ENCODE data around the gene PKD2. TPM values are rescaled to one million over a fixed set of nuclear protein-coding genes. Genes with fewer than 3 reads are reported as not detected.
"Not testable (repeated sequence)": the region's sequence is repeated elsewhere in the genome, so short reads cannot be mapped to it uniquely, and the experiment has no call there.

The PKD2 gene
- total RNA-seq, 2 experiments from 2014 or later, result 1.7 to 1.9 TPM

DNA sequence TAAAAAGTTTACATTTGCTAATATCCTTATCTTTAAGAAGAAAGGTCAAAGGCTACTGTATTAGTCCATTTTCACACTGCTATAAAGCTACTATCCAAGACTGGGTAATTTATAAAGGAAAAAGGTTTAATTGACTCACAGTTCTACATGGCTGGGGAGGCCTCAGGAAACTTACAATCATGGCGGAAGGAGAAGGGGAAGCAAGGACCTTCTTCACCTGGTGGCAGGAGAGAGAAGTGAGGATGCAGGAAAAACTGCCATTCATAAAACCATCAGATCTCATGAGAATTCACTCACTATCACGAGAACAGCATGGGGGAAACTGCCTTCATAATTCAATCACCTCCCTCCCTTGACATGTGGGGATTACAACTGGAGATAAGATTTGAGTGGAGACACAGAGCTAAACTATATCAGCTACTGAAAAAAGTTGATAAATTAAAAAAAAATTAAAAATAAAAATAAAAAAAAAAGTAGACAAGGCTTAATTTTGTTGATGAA lies 8.2 kb upstream of the PKD2 start:
- H3K4me3 Mint-ChIP-seq; H3K4me1 Mint-ChIP-seq (ENCODE audit: low read depth); H3K27ac Mint-ChIP-seq; CTCF ChIA-PET; H3K9me3 Mint-ChIP-seq; intact Hi-C loops (cut with micrococcal nuclease); DNase-seq; H3K36me3 Mint-ChIP-seq (ENCODE audit: low read depth): not testable (repeated sequence)
- H3K27me3 Mint-ChIP-seq (ENCODE audit: low read depth), result peaks cover 11% of the 10 kb centered on the region

DNA sequence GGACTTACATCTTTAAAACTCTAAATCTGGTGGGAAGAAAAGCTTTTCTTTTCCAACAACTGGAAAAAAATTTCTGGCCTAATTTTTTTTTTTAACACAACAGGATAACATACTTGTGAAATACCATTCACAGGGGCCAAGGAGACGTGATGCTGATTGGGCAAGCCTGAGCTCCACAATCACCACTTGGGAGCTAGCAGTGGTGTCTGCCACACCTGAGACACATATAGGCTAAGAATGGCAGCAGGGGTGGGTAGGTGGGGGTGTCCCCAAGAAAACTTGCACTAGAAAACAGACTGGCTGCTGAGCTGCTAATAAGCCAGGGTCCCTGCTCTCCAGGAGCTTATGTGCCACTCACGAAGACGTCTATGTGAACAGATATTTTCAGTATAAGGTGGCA lies 5.6 kb upstream of the PKD2 start:
- intact Hi-C loops (cut with micrococcal nuclease), result no loop called here

DNA sequence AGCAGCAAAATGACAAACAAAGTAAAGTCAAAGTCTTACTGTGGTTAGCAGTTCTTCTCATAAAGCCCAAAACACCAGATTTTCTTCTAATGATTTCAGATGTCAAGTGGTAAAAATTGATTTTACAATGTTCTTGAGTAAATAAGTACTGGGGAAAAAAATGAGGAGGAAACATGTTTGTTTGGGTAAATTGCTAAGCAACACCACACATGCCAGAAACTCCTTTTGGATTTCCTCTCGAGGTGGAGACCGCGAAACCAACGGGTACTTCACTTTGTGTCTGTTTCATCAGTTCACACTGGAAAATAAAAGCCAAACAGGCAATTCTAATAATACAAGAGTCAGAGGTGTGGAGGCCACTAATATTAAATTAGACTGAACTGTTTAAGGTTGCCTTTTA lies 4.6 kb upstream of the PKD2 start:
- Mint-ChIP-seq H3K4me1 (ENCODE audit: low read depth) (no peaks in the 10 kb centered on the region), H3K27ac (no peak overlapping the region), H3K27me3 (ENCODE audit: low read depth) (peaks cover 15% of the 10 kb centered on the region), H3K4me3 (no peak overlapping the region), H3K9me3 (no peaks in the 10 kb centered on the region), H3K36me3 (ENCODE audit: low read depth) (no peaks in the 10 kb centered on the region)
- CTCF ChIA-PET, result no interaction called here
- intact Hi-C loops (cut with micrococcal nuclease), result no loop called here
- no peak for DNase-seq

More for the DNA sequence above, 5.6 kb upstream of the PKD2 start:
- Mint-ChIP-seq H3K9me3 (no peaks in the 10 kb centered on the region), H3K27ac (no peak overlapping the region), H3K27me3 (ENCODE audit: low read depth) (peaks cover 13% of the 10 kb centered on the region), H3K4me1 (ENCODE audit: low read depth) (no peaks in the 10 kb centered on the region), H3K4me3 (no peak overlapping the region), H3K36me3 (ENCODE audit: low read depth) (no peaks in the 10 kb centered on the region)
- DNase-seq, result no peak
- CTCF ChIA-PET, result interaction anchor here (0.7 kb wide), 1 partner anchor 31 kb away, joined by 3 read pairs; no protein-coding TSS in a partner anchor

DNA sequence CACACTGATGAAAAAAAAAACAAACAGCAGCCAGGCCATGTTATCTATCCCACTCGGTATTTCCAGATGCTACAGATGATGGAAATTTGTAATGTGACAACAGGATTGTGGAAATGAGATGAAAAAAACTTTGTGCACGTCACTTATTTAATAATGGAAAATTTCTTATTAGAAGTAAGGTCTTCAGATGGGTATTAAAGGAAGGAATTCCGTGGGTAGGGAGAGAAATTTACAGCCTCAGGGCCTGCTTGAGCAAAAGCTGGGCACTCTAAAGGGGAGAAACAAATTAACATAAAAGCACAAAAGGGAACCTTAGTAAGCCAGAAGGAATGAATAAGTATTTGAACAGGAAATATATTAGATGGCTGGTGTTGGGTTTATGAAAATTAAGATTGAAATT lies 4.2 kb upstream of the PKD2 start:
- DNase-seq, result no peak
- Mint-ChIP-seq H3K27me3 (ENCODE audit: low read depth) (peaks cover 15% of the 10 kb centered on the region), H3K36me3 (ENCODE audit: low read depth) (no peaks in the 10 kb centered on the region), H3K27ac (no peak overlapping the region), H3K9me3 (no peaks in the 10 kb centered on the region), H3K4me1 (ENCODE audit: low read depth) (no peaks in the 10 kb centered on the region), H3K4me3 (no peak overlapping the region)
- intact Hi-C loops (cut with micrococcal nuclease), result no loop called here
- CTCF ChIA-PET, result no interaction called here

DNA sequence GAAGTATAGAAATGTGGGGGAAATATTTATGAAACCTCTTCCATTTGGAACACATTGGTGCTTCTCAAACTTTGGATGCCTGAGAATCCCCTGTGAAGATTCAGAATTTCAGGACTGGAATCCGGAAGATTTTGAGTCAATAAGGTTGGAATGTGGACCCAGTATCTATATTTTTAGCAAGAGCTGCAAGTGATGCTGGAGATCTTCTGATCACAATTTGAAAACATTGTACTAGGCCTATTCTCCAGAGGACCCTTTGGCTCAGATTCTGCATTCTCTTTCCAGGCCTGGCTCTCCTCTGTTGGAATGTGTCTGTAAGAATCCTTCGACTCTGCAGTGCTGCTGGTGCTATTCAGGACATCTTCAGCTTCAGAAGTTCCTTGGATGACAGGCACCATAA lies 2.4 kb upstream of the PKD2 start:
- Mint-ChIP-seq H3K36me3 (ENCODE audit: low read depth) (peaks cover 3% of the 10 kb centered on the region), H3K27me3 (ENCODE audit: low read depth) (peaks cover 17% of the 10 kb centered on the region), H3K27ac (no peak overlapping the region), H3K4me3 (no peak overlapping the region), H3K4me1 (ENCODE audit: low read depth) (peaks cover 3% of the 10 kb centered on the region), H3K9me3 (no peaks in the 10 kb centered on the region)
- no peak for DNase-seq
- intact Hi-C loops (cut with micrococcal nuclease), result loop anchor here (5.0 kb wide), 1 partner anchor 152 kb away; the partner anchor contains the start of gene ABCG2
- CTCF ChIA-PET, result interaction anchor here (1.4 kb wide), 1 partner anchor 14 kb away, joined by 4 read pairs; no protein-coding TSS in a partner anchor

DNA sequence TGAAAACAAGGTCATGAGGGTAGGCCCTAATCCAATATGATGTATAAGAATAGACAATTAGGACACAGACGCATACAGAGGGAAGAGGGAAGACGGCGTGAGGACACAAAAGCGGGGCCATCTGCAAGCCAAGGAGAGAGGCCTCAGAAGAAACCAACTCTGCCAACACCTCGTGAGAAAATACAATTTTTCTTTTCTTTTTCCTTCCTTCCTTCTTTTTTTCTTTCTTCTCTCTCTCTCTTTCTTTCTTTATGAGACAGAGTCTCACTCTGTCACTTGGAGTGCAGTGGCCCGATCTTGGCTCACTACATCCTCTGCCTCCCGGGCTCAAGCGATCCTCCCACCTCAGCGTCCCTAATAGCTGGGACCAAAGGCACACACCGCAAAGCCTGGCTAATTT lies 1.5 kb upstream of the PKD2 start:
- Mint-ChIP-seq H3K27me3 (ENCODE audit: low read depth) (peaks cover 10% of the 10 kb centered on the region), H3K4me3 (no peak overlapping the region), H3K27ac (no peak overlapping the region), H3K9me3 (no peaks in the 10 kb centered on the region), H3K36me3 (ENCODE audit: low read depth) (peaks cover 3% of the 10 kb centered on the region), H3K4me1 (ENCODE audit: low read depth) (peaks cover 10% of the 10 kb centered on the region)
- CTCF ChIA-PET, result interaction anchor here (1.4 kb wide), 1 partner anchor 15 kb away, joined by 4 read pairs; no protein-coding TSS in a partner anchor
- intact Hi-C loops (cut with micrococcal nuclease), result loop anchor here (2.0 to 5.0 kb wide), 2 partner anchors 151 to 279 kb away; partner anchors contain the start of genes ABCG2 and PPM1K
- no peak for DNase-seq

DNA sequence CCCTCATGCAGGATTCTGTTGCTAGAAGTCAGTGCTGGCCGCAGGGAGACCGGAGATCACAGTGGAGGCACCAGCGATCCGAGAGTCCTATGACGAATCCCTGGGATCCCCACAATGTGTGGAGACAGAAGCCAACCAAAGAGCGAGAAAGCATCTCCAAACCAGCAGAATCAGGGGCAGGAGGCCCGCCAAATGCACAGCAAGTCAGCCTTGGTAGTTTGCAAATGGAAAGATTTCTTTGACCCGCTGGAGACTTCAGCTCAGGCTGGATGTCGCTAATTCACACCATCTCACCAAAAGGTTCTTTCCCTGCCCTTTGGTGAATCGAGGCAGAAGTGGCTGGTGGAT lies 505 bp upstream of the PKD2 start:
- H3K36me3 Mint-ChIP-seq (ENCODE audit: low read depth), result peaks cover 3% of the 10 kb centered on the region
- intact Hi-C loops (cut with micrococcal nuclease), result loop anchor here (2.0 to 5.0 kb wide), 2 partner anchors 150 to 278 kb away; partner anchors contain the start of genes ABCG2 and PPM1K
- H3K27ac Mint-ChIP-seq, result no peak overlapping the region
- CTCF ChIA-PET, result no interaction called here
- H3K9me3 Mint-ChIP-seq, result no peaks in the 10 kb centered on the region
- peaks cover 10% of the 10 kb centered on the region for H3K27me3 Mint-ChIP-seq (ENCODE audit: low read depth)
- H3K4me3 Mint-ChIP-seq, result peak overlapping the region; percentile 74
- H3K4me1 Mint-ChIP-seq (ENCODE audit: low read depth), result peaks cover 13% of the 10 kb centered on the region
- peak; percentile 6 for DNase-seq

DNA sequence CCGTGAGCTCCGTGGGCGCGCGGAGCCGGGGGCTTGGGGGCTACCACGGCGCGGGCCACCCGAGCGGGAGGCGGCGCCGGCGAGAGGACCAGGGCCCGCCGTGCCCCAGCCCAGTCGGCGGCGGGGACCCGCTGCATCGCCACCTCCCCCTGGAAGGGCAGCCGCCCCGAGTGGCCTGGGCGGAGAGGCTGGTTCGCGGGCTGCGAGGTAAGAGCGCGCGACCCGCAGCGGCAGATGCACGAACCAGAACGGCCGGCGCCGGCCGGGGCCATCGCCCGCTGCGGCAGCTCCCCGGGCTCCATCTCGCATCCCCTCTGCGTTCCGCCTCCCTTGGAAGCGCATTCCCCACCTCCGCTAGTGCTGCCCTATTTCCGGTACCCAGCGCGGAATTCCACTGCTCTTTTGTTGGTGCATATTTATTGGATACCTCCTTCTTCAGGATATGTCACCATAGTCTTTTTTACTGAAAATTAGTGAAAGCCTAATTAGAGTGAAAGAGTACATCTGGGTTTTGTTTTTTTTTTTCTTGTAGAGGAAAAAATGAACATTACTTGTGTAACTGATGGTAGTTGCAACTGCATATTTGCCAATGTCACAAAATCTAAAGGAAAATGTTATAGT lies 797 bp downstream of the PKD2 start:
- H3K36me3 Mint-ChIP-seq (ENCODE audit: low read depth), result peaks cover 3% of the 10 kb centered on the region
- H3K27me3 Mint-ChIP-seq (ENCODE audit: low read depth), result peaks cover 10% of the 10 kb centered on the region
- intact Hi-C loops (cut with micrococcal nuclease), result loop anchor here (5.0 kb wide), 1 partner anchor 149 kb away; the partner anchor contains the start of gene ABCG2
- peaks cover 20% of the 10 kb centered on the region for H3K4me1 Mint-ChIP-seq (ENCODE audit: low read depth)
- DNase-seq, result peak; percentile 30
- H3K4me3 Mint-ChIP-seq, result peak overlapping the region; percentile 87
- H3K9me3 Mint-ChIP-seq, result no peaks in the 10 kb centered on the region
- CTCF ChIA-PET, result interaction anchor here (0.7 to 1.0 kb wide), 3 partner anchors 25 to 1006 kb away, joined by 3 to 6 read pairs (median 3); no protein-coding TSS in a partner anchor
- peak overlapping the region; percentile 52 for H3K27ac Mint-ChIP-seq

DNA sequence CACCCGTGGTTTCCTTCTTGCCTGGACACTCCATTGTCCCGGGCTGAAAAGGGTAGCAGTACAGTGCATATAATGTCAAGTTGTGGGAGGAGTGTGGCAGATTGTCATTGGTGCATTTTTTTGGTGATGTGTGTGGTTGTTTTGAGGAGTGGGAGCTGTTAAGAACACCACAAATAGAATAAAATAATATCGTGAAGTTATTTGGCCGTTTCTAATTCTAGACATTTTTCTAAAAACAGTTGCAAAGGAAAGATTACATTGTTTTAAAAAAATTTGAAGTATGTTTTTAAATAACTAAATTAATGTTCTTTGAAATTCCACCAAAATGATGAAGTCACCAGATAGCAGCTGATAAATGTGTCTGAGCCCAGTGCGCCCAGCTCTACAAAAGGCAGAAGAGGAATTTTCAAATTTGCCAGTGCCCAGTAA lies 1.3 kb downstream of the PKD2 start:
- peak overlapping the region; percentile 87 for H3K4me3 Mint-ChIP-seq
- CTCF ChIA-PET, result interaction anchor here (0.7 kb wide), 2 partner anchors 24 to 1007 kb away, joined by 3 read pairs; no protein-coding TSS in a partner anchor
- H3K36me3 Mint-ChIP-seq (ENCODE audit: low read depth), result peaks cover 3% of the 10 kb centered on the region
- intact Hi-C loops (cut with micrococcal nuclease), result loop anchor here (5.0 kb wide), 1 partner anchor 149 kb away; the partner anchor contains the start of gene ABCG2
- DNase-seq, result no peak
- no peak overlapping the region for H3K27ac Mint-ChIP-seq
- no peaks in the 10 kb centered on the region for H3K9me3 Mint-ChIP-seq
- H3K4me1 Mint-ChIP-seq (ENCODE audit: low read depth), result peaks cover 21% of the 10 kb centered on the region
- peaks cover 10% of the 10 kb centered on the region for H3K27me3 Mint-ChIP-seq (ENCODE audit: low read depth)

DNA sequence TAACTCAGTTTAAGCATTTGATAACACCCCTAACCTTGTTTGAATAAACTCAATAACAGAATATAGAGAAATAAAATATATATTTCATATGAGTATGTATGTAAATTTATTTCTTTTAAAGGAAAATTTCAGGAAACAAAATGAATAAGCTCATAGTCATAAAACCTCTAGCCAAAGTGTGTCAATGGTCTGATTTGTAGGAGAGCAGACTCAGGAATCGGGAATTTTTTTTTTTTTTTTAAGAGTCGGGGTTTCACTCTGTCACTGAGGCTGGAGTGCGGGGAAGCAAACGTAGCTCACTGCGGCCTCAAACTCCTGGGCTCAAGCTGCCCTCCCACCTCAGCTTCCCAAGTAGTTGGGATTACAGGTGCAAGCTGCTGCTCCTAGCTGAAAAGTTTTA lies 2.4 kb downstream of the PKD2 start:
- peaks cover 5% of the 10 kb centered on the region for H3K36me3 Mint-ChIP-seq (ENCODE audit: low read depth)
- intact Hi-C loops (cut with micrococcal nuclease), result loop anchor here (5.0 kb wide), 1 partner anchor 147 kb away; the partner anchor contains the start of gene ABCG2

DNA sequence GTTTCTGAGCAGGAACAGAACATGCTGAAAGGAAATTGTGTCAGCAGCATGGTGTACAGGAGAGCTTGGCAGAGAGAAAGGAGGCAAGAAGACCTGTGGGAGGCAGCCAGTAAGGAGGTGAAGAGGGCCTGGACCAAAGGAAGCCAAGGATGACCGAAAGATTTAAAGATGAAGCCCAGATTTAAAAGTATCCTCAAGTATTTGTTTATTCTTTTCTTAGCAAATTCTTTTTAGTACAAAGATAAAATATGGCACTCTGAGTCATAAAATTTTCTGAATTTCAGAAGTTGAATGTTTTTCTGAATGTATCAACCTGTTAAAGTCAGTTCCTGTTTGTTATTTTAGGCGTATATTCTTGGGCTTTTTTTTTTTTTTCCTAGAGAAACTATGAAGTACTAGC lies 3.5 kb downstream of the PKD2 start:
- Mint-ChIP-seq H3K27me3 (ENCODE audit: low read depth) (peaks cover 13% of the 10 kb centered on the region), H3K4me3 (no peak overlapping the region), H3K36me3 (ENCODE audit: low read depth) (peaks cover 5% of the 10 kb centered on the region), H3K4me1 (ENCODE audit: low read depth) (peaks cover 24% of the 10 kb centered on the region), H3K27ac (no peak overlapping the region), H3K9me3 (no peaks in the 10 kb centered on the region)
- intact Hi-C loops (cut with micrococcal nuclease), result no loop called here
- DNase-seq, result no peak
- CTCF ChIA-PET, result interaction anchor here (0.9 to 1.6 kb wide), 2 partner anchors 9 to 22 kb away, joined by 5 read pairs; no protein-coding TSS in a partner anchor

More for the DNA sequence above, 2.4 kb downstream of the PKD2 start:
- CTCF ChIA-PET, result interaction anchor here (0.9 to 1.6 kb wide), 2 partner anchors 10 to 23 kb away, joined by 5 read pairs; no protein-coding TSS in a partner anchor
- H3K4me3 Mint-ChIP-seq, result no peak overlapping the region
- DNase-seq, result no peak
- peaks cover 24% of the 10 kb centered on the region for H3K4me1 Mint-ChIP-seq (ENCODE audit: low read depth)
- peaks cover 13% of the 10 kb centered on the region for H3K27me3 Mint-ChIP-seq (ENCODE audit: low read depth)
- H3K27ac Mint-ChIP-seq, result no peak overlapping the region
- no peaks in the 10 kb centered on the region for H3K9me3 Mint-ChIP-seq

DNA sequence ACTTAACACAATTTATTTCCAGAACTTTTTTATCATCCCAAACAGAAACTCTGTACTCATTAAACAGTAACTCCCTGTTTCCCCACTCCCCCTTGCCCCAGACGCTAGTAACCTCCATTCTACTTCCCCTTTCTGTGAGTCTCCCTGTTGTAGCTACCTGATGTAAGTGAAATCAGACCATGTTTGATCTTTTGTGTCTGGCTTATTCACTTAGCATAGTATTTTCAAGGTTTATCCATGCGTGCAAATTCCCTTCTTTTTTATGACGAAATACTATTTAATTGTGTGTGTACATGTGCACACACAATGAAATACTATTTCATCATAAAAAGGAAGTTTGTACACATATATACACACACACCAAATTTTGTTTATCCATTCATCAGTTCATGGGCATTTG lies 5.2 kb downstream of the PKD2 start:
- no peak overlapping the region for H3K4me3 Mint-ChIP-seq
- CTCF ChIA-PET, result no interaction called here
- no peak for DNase-seq
- H3K9me3 Mint-ChIP-seq, result no peaks in the 10 kb centered on the region
- intact Hi-C loops (cut with micrococcal nuclease), result no loop called here
- no peak overlapping the region for H3K27ac Mint-ChIP-seq
- peaks cover 5% of the 10 kb centered on the region for H3K36me3 Mint-ChIP-seq (ENCODE audit: low read depth)
- peaks cover 24% of the 10 kb centered on the region for H3K4me1 Mint-ChIP-seq (ENCODE audit: low read depth)
- peaks cover 6% of the 10 kb centered on the region for H3K27me3 Mint-ChIP-seq (ENCODE audit: low read depth)

Data from activated naive CD4-positive, alpha-beta T cell treated with anti-CD3 and anti-CD28 coated beads for 36 hours (primary cell).